SKM-1 (cell line): ENCODE data around the gene WDR91.

ENCODE experiments used
- DNase-seq: peaks from one replicate; lab custom pipeline; 2025; ENCODE audit not compliant: unreplicated experiment; lab: John Stamatoyannopoulos, UW

Gene WDR91

GRCh38 chr7:135162382-135163001, 48.8 kb downstream of the WDR91 start:
- DNase-seq = no peak

GRCh38 chr7:135161669-135162068, 49.7 kb downstream of the WDR91 start:
- no peak for DNase-seq

GRCh38 chr7:135160858-135161653, 50.3 kb downstream of the WDR91 start:
- DNase-seq = peak; percentile 48

- DNase-seq = no peak
These were observed 51.0 kb downstream of the WDR91 start for GRCh38 chr7:135160098-135160857.

- DNase-seq = no peak
These were observed 51.8 kb downstream of the WDR91 start for GRCh38 chr7:135159359-135160085.

GRCh38 chr7:135158874-135159273, 52.5 kb downstream of the WDR91 start:
- no peak for DNase-seq

- DNase-seq = no peak
These were observed 53.1 kb downstream of the WDR91 start for GRCh38 chr7:135158141-135158655.

- no peak for DNase-seq
These were observed 55.0 kb downstream of the WDR91 start for GRCh38 chr7:135156290-135156689.

- no peak for DNase-seq
These were observed 56.6 kb downstream of the WDR91 start for GRCh38 chr7:135154734-135155133.

GRCh38 chr7:135152442-135152841, 58.9 kb downstream of the WDR91 start:
- no peak for DNase-seq

GRCh38 chr7:135151533-135151932, 59.8 kb downstream of the WDR91 start:
- no peak for DNase-seq

GRCh38 chr7:135151132-135151531, 60.2 kb downstream of the WDR91 start:
- DNase-seq = no peak

GRCh38 chr7:135150072-135150782, 61.1 kb downstream of the WDR91 start:
- no peak for DNase-seq

GRCh38 chr7:135147899-135148721, 63.2 kb downstream of the WDR91 start, which contains the start of gene TMEM140:
Gene TMEM140 (plus strand): TSS chr7:135148072. CDS start chr7:135164442, 16,370 bp downstream.
- no peak for DNase-seq

- no peak for DNase-seq
These were observed 63.9 kb downstream of the WDR91 start for GRCh38 chr7:135147341-135147898.

GRCh38 chr7:135143885-135144668, 67.2 kb downstream of the WDR91 start:
- no peak for DNase-seq
